CD4-positive, alpha-beta T cell (primary cell): Measurements from ENCODE around the gene EHMT2. TPM values are rescaled to one million over a fixed set of nuclear protein-coding genes. Genes with fewer than 3 reads are reported as not detected.

Experiments
- ATAC-seq: fragments of 200-7000 bp; cut with Tn5 transposase; one replicate; pipeline ENCODE4 v1.10.0; 2022; ENCODE audit warnings: mild to moderate bottlenecking; ENCODE audit not compliant: poor library complexity
- CTCF ChIA-PET: fragments of 350-600 bp; sonication (Branson Sonifier 250); formaldehyde crosslinking; loops from one replicate; lab custom pipeline; 2021; ENCODE audit warnings: antibody characterized with exemption, inconsistent platforms; lab: Charles Lee
- POLR2A ChIA-PET: fragments of 350-600 bp; sonication (Branson Sonifier 250); formaldehyde crosslinking; loops from one replicate; lab custom pipeline; 2021; ENCODE audit warnings: antibody characterized with exemption, inconsistent platforms; lab: Charles Lee
- DNase-seq, 14 experiments: peaks; one replicate each; pipeline ENCODE4 v3.0.0-alpha.2; 2013 to 2020; ENCODE audit warnings: mixed read lengths in 2 of 14
- H3K27ac ChIP-seq, 2 donors: one replicate each; pipeline versions ENCODE4 v1.5.1 to v1.7.0; 2013; ENCODE audit warnings: low read length in 2 of 2, low read depth in 1 of 2, mild to moderate bottlenecking in 1 of 2
- H3K27me3 ChIP-seq, 2 experiments: 1 replicate in 1 of 2; 2 replicates in 1 of 2; pipeline versions ENCODE4 v1.6.1 to v1.7.0; 2013; ENCODE audit warnings: low read length in 2 of 2, control low read depth in 1 of 2, mild to moderate bottlenecking in 1 of 2, moderate library complexity in 1 of 2; ENCODE audit not compliant: insufficient read depth in 2 of 2, control insufficient read depth in 1 of 2
- H3K36me3 ChIP-seq: one replicate; pipeline ENCODE4 v1.6.1; 2013; ENCODE audit warnings: low read length, control low read depth; ENCODE audit not compliant: insufficient read depth
- H3K4me1 ChIP-seq: one replicate; pipeline ENCODE4 v1.6.1; 2013; ENCODE audit warnings: low read length, control low read depth; ENCODE audit not compliant: insufficient read depth
- H3K4me3 ChIP-seq: one replicate; pipeline ENCODE4 v1.5.1; 2013; ENCODE audit warnings: mild to moderate bottlenecking, low read length, moderate library complexity
- H3K9me3 ChIP-seq, 2 experiments: 1 replicate in 1 of 2; 2 replicates in 1 of 2; pipeline versions ENCODE4 v1.6.1 to v1.7.0; 2013; ENCODE audit warnings: low read length in 2 of 2, mild to moderate bottlenecking in 2 of 2, control low read depth in 1 of 2, moderate library complexity in 1 of 2; ENCODE audit not compliant: control insufficient read depth in 1 of 2, insufficient read depth in 1 of 2
- H3K27ac Mint-ChIP-seq: one replicate; pipeline ENCODE4 v1.8.0; 2020; ENCODE audit warnings: mixed read lengths
- H3K27me3 Mint-ChIP-seq: one replicate; pipeline ENCODE4 v1.8.0; 2021; ENCODE audit warnings: mixed read lengths
- H3K36me3 Mint-ChIP-seq: one replicate; pipeline ENCODE4 v1.8.0; 2021; ENCODE audit warnings: low read depth, mixed read lengths
- H3K4me1 Mint-ChIP-seq: one replicate; pipeline ENCODE4 v1.8.0; 2021; ENCODE audit warnings: low read depth, mixed read lengths
- H3K4me3 Mint-ChIP-seq: one replicate; pipeline ENCODE4 v1.8.0; 2020; ENCODE audit warnings: mild to moderate bottlenecking, mixed read lengths
- H3K9me3 Mint-ChIP-seq: one replicate; pipeline ENCODE4 v1.8.0; 2020; ENCODE audit warnings: mixed read lengths
- intact Hi-C, 2 experiments: fragments of 100-400 bp; cut with DNase I in 1 of 2; cut with micrococcal nuclease in 1 of 2; formaldehyde crosslinking; loops; one replicate each; pipeline versions ENCODE4 v1.15.1 to v1.9.0; 2023 to 2025; cut with DNase I, micrococcal nuclease
- total RNA-seq, 174 experiments: library from RNA in 2 of 174; stranded (reverse) in 2 of 174; gene quantifications; one replicate each; pipeline ENCODE4 v1.2.3 and lab custom pipeline; 2021 to 2026
- TF ChIP-seq, protein P1 (sequence below): fragments of 200-600 bp; IDR thresholded peaks from one replicate; pipeline ENCODE4 v1.8.0; 2022; ENCODE audit warnings: antibody characterized with exemption, mild to moderate bottlenecking

EHMT2 gene
- total RNA-seq, 2 experiments from 2014 or later: 36.3 to 36.6 TPM

DNA sequence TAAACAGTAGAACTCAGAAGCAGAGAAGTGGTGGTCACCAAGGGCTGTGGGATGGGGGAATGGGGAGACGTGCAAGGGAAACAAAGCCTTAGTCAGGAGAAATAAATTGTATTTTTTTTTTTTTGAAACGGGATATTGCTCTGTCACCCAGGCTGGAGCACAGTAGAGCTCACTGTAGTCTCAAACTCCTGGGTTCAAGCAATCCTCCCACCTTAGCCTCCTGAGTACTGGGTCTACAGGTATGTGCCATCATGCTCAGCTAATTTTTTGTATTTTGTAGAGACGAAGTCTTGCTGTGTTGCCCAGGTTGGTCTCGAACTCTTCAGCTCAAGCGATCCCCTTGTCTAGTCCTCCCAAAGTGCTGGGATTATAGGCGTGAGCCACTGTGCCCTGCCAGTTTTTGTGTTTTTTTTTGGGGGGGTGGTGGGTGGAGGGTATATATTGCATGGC, 66.6 kb downstream of the EHMT2 start:
- Histone ChIP-seq H3K36me3 (peaks cover 2% of the 10 kb centered on the region), H3K27me3 (no peaks in the 10 kb centered on the region), H3K9me3 (no peaks in the 10 kb centered on the region), H3K4me1 (peaks cover 50% of the 10 kb centered on the region), H3K4me3 (peak overlapping the region; percentile 58), H3K27ac (peak overlapping the region; percentile 35 to 46)
- DNase-seq (no peak), ATAC-seq (no peak)
- H3K4me3 Mint-ChIP-seq: peak overlapping the region; percentile 91
- no peaks in the 10 kb centered on the region for H3K27me3 Mint-ChIP-seq
- H3K9me3 Mint-ChIP-seq: no peaks in the 10 kb centered on the region
- POLR2A ChIA-PET: interaction anchor here (0.6 to 2.3 kb wide), 13 partner anchors 32 to 279 kb away, joined by 3 to 16 read pairs (median 6); partner anchors contain the start of genes ABHD16A, BAG6, DDAH2 and NEU1
- peaks cover 26% of the 10 kb centered on the region for H3K36me3 Mint-ChIP-seq
- CTCF ChIA-PET: interaction anchor here (0.8 to 2.6 kb wide), 15 partner anchors 13 to 336 kb away, joined by 3 to 16 read pairs (median 5); partner anchors contain the start of genes ABHD16A, DDAH2, HSPA1A and HSPA1L
- peaks cover 41% of the 10 kb centered on the region for H3K4me1 Mint-ChIP-seq
- peak overlapping the region; percentile 81 for H3K27ac Mint-ChIP-seq
- TF ChIP-seq, protein P1, sequence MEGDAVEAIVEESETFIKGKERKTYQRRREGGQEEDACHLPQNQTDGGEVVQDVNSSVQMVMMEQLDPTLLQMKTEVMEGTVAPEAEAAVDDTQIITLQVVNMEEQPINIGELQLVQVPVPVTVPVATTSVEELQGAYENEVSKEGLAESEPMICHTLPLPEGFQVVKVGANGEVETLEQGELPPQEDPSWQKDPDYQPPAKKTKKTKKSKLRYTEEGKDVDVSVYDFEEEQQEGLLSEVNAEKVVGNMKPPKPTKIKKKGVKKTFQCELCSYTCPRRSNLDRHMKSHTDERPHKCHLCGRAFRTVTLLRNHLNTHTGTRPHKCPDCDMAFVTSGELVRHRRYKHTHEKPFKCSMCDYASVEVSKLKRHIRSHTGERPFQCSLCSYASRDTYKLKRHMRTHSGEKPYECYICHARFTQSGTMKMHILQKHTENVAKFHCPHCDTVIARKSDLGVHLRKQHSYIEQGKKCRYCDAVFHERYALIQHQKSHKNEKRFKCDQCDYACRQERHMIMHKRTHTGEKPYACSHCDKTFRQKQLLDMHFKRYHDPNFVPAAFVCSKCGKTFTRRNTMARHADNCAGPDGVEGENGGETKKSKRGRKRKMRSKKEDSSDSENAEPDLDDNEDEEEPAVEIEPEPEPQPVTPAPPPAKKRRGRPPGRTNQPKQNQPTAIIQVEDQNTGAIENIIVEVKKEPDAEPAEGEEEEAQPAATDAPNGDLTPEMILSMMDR: no peak
- intact Hi-C loops: loop anchor here (1.0 to 10.0 kb wide), 6 partner anchors 34 to 284 kb away; partner anchors contain the start of genes ATP6V1G2 (in 2 of the 2), DDAH2 (in 2 of the 2), NFKBIL1 (in 2 of the 2) and BAG6 (in 1 of the 2)

Other genes starting within 250 kb of the EHMT2 start
- 100 to 1,000 TPM; 211 TPM for gene BAG6, start 245.0 kb downstream of the EHMT2 start, total RNA-seq
- gene APOM, start 241.8 kb downstream of the EHMT2 start, total RNA-seq: 1 to 10 TPM; 4.2 to 4.6 TPM
- gene C6orf47, start 236.9 kb downstream of the EHMT2 start, total RNA-seq: 10 to 100 TPM in 1 of 2 experiments, 1 to 10 TPM in 1; 9.6 to 10.5 TPM
- 10 to 100 TPM in 1 of 2 experiments, 1 to 10 TPM in 1; 9.8 to 11.0 TPM for gene GPANK1, start 232.7 kb downstream of the EHMT2 start, total RNA-seq
- gene CSNK2B, start 231.6 kb downstream of the EHMT2 start, total RNA-seq: 10 to 100 TPM; 88.0 to 92.6 TPM
- gene LY6G5B, start 227.7 kb downstream of the EHMT2 start, total RNA-seq: 10 to 100 TPM; 27.0 to 28.0 TPM
- under 1 TPM; 0.49 to 0.67 TPM for gene LY6G5C, start 216.6 kb downstream of the EHMT2 start, total RNA-seq
- gene ABHD16A, start 194.4 kb downstream of the EHMT2 start, total RNA-seq: 10 to 100 TPM; 52.3 to 59.3 TPM
- gene LY6G6F, start 190.8 kb downstream of the EHMT2 start, total RNA-seq: not detected
- gene LY6G6D, start 182.3 kb downstream of the EHMT2 start, total RNA-seq: not detected
- gene LY6G6C, start 176.0 kb downstream of the EHMT2 start, total RNA-seq: not detected
- under 1 TPM; 0.11 to 0.17 TPM for gene MPIG6B, start 174.3 kb downstream of the EHMT2 start, total RNA-seq
- 1 to 10 TPM; 3.0 to 3.3 TPM for gene DDAH2, start 168.4 kb downstream of the EHMT2 start, total RNA-seq
- gene CLIC1, start 161.2 kb downstream of the EHMT2 start, total RNA-seq: 10 to 100 TPM; 61.2 to 61.5 TPM
- 10 to 100 TPM; 13.6 to 13.7 TPM for gene MSH5, start 157.7 kb downstream of the EHMT2 start, total RNA-seq
- gene SAPCD1, start 135.0 kb downstream of the EHMT2 start, total RNA-seq: 1 to 10 TPM; 2.7 to 2.8 TPM
- gene VWA7, start 120.4 kb downstream of the EHMT2 start, total RNA-seq: 1 to 10 TPM; 1.7 TPM
- 10 to 100 TPM; 43.9 to 44.2 TPM for gene VARS1, start 101.9 kb downstream of the EHMT2 start, total RNA-seq
- gene LSM2, start 90.7 kb downstream of the EHMT2 start, total RNA-seq: 10 to 100 TPM; 12.6 to 13.7 TPM
- gene HSPA1L, start 82.4 kb downstream of the EHMT2 start, total RNA-seq: 1 to 10 TPM; 1.7 to 1.8 TPM
- 1 to 10 TPM; 8.1 to 9.8 TPM for gene HSPA1A, start 82.2 kb downstream of the EHMT2 start, total RNA-seq
- 1 to 10 TPM; 8.3 to 9.8 TPM for gene HSPA1B, start 70.0 kb downstream of the EHMT2 start, total RNA-seq
- gene NEU1, start 34.9 kb downstream of the EHMT2 start, total RNA-seq: 10 to 100 TPM; 19.7 to 21.1 TPM
- gene SLC44A4, start 18.7 kb downstream of the EHMT2 start, total RNA-seq: under 1 TPM in 1 of 2 experiments, not detected in 1; 0.20 TPM
- gene ZBTB12, start 4.4 kb upstream of the EHMT2 start, total RNA-seq: under 1 TPM; 0.28 to 0.33 TPM
- 1 to 10 TPM; 1.4 to 2.3 TPM for gene C2, start 30.0 kb upstream of the EHMT2 start, total RNA-seq
- 1 to 10 TPM; 1.5 to 2.2 TPM for gene CFB, start 48.4 kb upstream of the EHMT2 start, total RNA-seq
- gene NELFE, start 61.3 kb upstream of the EHMT2 start, total RNA-seq: 10 to 100 TPM; 53.8 to 58.2 TPM
- 100 to 1,000 TPM; 133 to 141 TPM for gene SKIC2, start 61.5 kb upstream of the EHMT2 start, total RNA-seq
- gene DXO, start 74.4 kb upstream of the EHMT2 start, total RNA-seq: 10 to 100 TPM; 30.0 to 31.1 TPM
- gene C4A, start 84.4 kb upstream of the EHMT2 start, total RNA-seq: 1 to 10 TPM; 4.2 TPM
- 1 to 10 TPM; 3.0 to 4.0 TPM for gene C4B, start 117.1 kb upstream of the EHMT2 start, total RNA-seq
- gene CYP21A2, start 140.7 kb upstream of the EHMT2 start, total RNA-seq: under 1 TPM; 0.17 to 0.36 TPM
- 1 to 10 TPM; 8.3 to 9.0 TPM for gene TNXB, start 211.6 kb upstream of the EHMT2 start, total RNA-seq
- gene ATF6B, start 230.5 kb upstream of the EHMT2 start, total RNA-seq: 10 to 100 TPM; 72.2 to 75.6 TPM
- under 1 TPM; 0.66 to 0.73 TPM for gene FKBPL, start 232.6 kb upstream of the EHMT2 start, total RNA-seq